Mesothelial cell of epicardium (in vitro differentiated cells): Measurements from ENCODE around the gene FAM107A. TPM values are rescaled to one million over a fixed set of nuclear protein-coding genes. Genes with fewer than 3 reads are reported as not detected.

Experiments
- DNase-seq, 2 experiments: peaks; one replicate each; pipeline ENCODE4 v3.0.0; 2021; ENCODE audit warnings: low spot score in 2 of 2; ENCODE audit not compliant: unreplicated experiment in 2 of 2
- H3K27ac Mint-ChIP-seq: 2 replicates; pipeline ENCODE4 v1.8.0; 2021; ENCODE audit warnings: mixed read lengths
- H3K27me3 Mint-ChIP-seq: 2 replicates; pipeline ENCODE4 v1.8.0; 2021; ENCODE audit warnings: low read depth, mixed read lengths
- H3K36me3 Mint-ChIP-seq: 2 replicates; pipeline ENCODE4 v1.8.0; 2021; ENCODE audit warnings: mixed read lengths
- H3K4me1 Mint-ChIP-seq: 2 replicates; pipeline ENCODE4 v1.8.0; 2021; ENCODE audit warnings: mixed read lengths
- H3K4me3 Mint-ChIP-seq: 2 replicates; pipeline ENCODE4 v1.8.0; 2021; ENCODE audit warnings: mild to moderate bottlenecking, moderate library complexity, mixed read lengths
- H3K9me3 Mint-ChIP-seq: 2 replicates; pipeline ENCODE4 v1.8.0; 2021; ENCODE audit warnings: mixed read lengths
- total RNA-seq: library from RNA; stranded (reverse); gene quantifications from 3 replicates; pipeline ENCODE4 v1.2.1, GENCODE V29; 2021
- TF ChIP-seq, protein P1 (sequence below): fragments of 200-600 bp; sonication (generic); IDR thresholded peaks from one replicate; pipeline ENCODE4 v1.5.0; 2021; ENCODE audit warnings: antibody characterized with exemption; ENCODE audit not compliant: unreplicated experiment

The FAM107A gene
- total RNA-seq, 1 donor from 2014 or later = not detected

DNA sequence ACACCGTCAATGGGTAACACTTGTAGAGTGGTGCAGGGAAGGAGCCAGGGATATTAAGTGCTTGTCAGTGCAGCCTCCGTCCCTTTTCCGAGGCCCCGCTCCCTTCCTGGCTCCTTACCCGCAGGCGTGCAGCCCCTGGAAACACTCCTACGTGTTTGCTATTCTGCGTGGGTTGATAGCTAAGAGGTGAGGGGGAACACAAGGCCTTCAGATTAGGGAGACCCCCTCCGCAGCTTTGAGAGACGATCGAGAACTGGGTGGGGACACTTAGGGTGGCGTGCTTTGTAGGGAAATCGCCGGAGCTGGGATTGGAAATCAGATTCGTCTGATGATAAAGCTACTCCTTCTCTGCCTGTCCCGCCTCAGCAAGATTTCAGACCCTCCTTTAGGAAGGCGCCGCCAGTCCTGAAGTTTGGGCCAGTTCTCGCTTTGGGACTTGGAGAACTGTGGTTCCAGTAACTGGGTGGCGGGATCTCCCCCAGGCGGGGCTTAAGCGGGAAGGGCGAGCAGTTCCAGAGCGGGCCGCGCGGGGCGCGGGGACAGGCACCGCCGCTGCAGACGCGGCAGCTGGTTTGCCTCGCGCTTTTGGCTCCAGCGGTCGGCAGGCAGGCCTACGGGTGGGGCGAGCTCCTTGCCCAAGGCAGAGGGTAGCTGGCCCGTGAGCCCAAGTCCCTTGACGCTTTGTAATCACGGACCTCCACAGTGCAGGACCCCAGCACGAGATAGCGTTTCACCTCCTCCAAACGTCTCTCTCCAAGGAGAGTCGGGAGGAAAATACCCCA is 8.0 kb upstream of the FAM107A start:
- H3K27me3 Mint-ChIP-seq = peaks cover 87% of the 10 kb centered on the region
- H3K27ac Mint-ChIP-seq = no peak overlapping the region
- TF ChIP-seq, protein P1, sequence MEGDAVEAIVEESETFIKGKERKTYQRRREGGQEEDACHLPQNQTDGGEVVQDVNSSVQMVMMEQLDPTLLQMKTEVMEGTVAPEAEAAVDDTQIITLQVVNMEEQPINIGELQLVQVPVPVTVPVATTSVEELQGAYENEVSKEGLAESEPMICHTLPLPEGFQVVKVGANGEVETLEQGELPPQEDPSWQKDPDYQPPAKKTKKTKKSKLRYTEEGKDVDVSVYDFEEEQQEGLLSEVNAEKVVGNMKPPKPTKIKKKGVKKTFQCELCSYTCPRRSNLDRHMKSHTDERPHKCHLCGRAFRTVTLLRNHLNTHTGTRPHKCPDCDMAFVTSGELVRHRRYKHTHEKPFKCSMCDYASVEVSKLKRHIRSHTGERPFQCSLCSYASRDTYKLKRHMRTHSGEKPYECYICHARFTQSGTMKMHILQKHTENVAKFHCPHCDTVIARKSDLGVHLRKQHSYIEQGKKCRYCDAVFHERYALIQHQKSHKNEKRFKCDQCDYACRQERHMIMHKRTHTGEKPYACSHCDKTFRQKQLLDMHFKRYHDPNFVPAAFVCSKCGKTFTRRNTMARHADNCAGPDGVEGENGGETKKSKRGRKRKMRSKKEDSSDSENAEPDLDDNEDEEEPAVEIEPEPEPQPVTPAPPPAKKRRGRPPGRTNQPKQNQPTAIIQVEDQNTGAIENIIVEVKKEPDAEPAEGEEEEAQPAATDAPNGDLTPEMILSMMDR = peak; percentile 45
- no peaks in the 10 kb centered on the region for H3K9me3 Mint-ChIP-seq
- H3K4me3 Mint-ChIP-seq = peak overlapping the region; percentile 56
- H3K36me3 Mint-ChIP-seq = no peaks in the 10 kb centered on the region
- H3K4me1 Mint-ChIP-seq = peaks cover 22% of the 10 kb centered on the region
- peak; percentile 35 to 59 for DNase-seq

DNA sequence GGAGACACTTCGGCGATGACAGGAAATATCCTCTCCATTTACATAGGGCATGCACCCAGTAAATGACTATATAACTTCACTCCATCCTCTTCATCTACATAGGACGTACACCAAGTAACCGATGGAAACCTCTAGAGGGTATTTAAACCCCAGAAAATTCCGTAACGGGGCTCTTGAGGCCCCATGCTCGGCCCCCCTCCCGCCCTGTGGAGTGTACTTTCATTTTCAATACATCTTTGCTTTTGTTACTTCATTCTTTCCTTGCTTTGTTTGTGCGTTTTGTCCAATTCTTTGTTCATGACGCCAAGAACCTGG is 7.5 kb upstream of the FAM107A start:
- TF ChIP-seq, protein P1 = no peak
- Mint-ChIP-seq H3K36me3 (no peaks in the 10 kb centered on the region), H3K4me1 (peaks cover 22% of the 10 kb centered on the region), H3K27ac (no peak overlapping the region), H3K4me3 (peak overlapping the region; percentile 56), H3K9me3 (no peaks in the 10 kb centered on the region), H3K27me3 (peaks cover 81% of the 10 kb centered on the region)
- DNase-seq = no peak

DNA sequence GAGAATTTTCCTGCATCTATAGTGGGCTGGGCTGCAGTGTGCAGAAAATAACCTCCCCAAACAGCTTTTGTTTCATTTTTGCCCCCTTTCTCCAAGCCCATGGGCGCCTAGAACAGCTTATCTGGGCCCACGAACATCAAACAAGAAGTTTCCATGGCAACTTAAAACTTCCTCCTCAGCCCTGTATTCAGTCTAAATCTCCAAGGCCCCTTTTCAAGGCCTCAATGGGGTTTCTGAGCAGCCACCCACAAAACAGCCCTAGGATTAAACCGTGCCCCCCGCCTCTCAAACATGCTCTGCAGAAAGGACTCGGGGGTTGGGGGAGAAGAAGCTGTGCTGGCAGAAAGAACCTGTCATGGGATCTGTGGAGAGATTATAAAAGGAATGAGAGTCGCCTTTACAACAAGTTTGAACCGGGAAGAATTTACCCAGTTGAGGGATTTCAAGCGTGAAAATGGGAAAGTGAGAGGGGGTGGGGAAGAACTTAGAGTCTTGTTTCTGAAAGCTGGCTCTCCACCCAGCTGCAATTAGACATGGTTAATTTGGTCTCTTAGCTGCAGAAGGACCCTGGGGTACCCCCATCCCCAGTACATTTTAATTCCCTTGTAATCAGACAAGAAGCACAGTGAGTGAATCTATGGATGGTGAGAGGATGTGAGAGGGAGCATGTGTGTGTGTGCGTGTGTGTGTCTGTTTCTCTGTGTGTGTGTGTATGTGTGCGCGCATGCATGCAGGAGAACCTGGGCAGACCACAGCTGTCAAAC is 4.3 kb upstream of the FAM107A start:
- DNase-seq = no peak
- H3K4me1 Mint-ChIP-seq = peaks cover 22% of the 10 kb centered on the region
- no peak overlapping the region for H3K4me3 Mint-ChIP-seq
- H3K9me3 Mint-ChIP-seq = no peaks in the 10 kb centered on the region
- H3K27me3 Mint-ChIP-seq = peaks cover 74% of the 10 kb centered on the region
- TF ChIP-seq, protein P1 = no peak
- peak overlapping the region; percentile 35 for H3K27ac Mint-ChIP-seq
- H3K36me3 Mint-ChIP-seq = no peaks in the 10 kb centered on the region

DNA sequence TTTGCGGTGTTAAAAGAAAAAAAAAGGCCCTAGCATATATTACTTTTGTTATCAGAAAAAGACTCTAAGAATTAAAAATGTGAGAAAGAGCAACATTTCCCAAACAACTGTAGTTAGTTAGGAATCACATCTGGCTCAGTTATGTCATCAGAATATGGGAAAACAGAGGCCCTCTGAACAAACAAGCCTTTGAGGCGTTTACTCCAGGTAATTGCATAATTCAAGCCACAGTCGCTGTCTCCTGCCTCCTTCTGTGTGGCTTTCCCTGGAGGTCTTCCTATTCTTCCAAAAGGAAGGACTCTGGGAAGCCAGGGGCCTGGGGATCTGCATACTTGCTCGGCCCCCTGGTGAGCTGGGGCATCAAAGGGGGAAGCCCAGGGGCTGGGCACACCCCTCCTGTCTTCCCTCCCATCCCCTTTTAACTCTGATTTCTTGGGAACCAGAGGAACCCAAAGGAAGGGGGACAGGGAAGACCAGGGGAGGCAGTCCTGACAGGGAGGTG is 3.7 kb upstream of the FAM107A start:
- Mint-ChIP-seq H3K9me3 (no peaks in the 10 kb centered on the region), H3K27me3 (peaks cover 73% of the 10 kb centered on the region)
- DNase-seq = no peak

DNA sequence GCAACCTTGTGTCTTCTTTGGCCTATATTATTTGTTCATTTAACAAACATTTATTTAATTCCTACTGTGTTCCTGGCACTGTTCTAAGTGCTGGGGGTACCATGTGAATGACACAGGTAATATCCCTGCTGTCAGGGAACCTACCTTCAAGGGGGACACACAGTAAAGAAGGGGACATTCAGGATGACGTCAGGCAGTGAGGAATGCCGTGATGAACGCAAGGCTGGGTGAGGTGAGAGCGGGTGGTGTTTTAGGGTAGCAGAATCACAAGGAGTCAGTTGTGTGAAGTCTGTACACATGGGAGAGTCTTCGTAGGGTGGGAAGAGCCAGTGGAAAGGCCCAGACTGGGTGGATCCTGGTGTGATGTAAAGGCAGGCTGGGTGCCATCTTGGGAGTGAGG is 1.7 kb upstream of the FAM107A start:
- TF ChIP-seq, protein P1 = no peak
- H3K4me1 Mint-ChIP-seq = peaks cover 10% of the 10 kb centered on the region
- H3K36me3 Mint-ChIP-seq = no peaks in the 10 kb centered on the region
- no peaks in the 10 kb centered on the region for H3K9me3 Mint-ChIP-seq
- no peak for DNase-seq
- H3K4me3 Mint-ChIP-seq = no peak overlapping the region
- no peak overlapping the region for H3K27ac Mint-ChIP-seq
- H3K27me3 Mint-ChIP-seq = peaks cover 53% of the 10 kb centered on the region

More for the DNA sequence above, 3.7 kb upstream of the FAM107A start:
- TF ChIP-seq, protein P1 = no peak
- Mint-ChIP-seq H3K4me1 (peaks cover 20% of the 10 kb centered on the region), H3K27ac (no peak overlapping the region), H3K4me3 (no peak overlapping the region), H3K36me3 (no peaks in the 10 kb centered on the region)
